ENCODE results near the gene TBRG4.

DNA sequence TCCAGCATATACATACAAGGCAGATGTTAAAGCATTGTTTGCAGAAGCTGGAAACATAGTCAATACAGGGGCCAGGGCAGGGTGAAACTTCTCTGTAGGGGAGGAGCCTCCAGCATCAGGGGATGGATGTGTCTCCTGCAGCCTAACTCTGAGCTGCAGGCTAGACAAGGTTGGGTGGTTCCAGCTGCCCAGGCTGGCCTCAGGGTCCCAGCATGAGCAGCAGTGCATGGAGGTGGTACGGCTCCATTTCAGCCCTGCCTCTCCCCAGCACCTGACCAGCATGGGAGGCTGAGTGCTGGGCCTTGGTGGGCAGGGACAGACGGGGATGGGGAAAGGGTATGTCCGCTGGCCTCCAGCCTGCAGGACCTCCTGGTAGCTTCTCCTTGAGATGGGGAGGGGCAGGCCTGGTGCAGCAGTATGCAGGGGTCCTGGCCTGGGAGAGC lies 7.4 kb upstream of the TBRG4 start:
- TF ChIP-seq CTCF (IDR thresholded peaks at IDR 0.05; ENCODE audit: extremely low read depth in 1 of 2, insufficient read depth in 1 of 2, low read depth in 1 of 2, low read length in 2 of 2) = no peak
- TF ChIP-seq EZH2 (IDR thresholded peaks at IDR 0.05; ENCODE audit: borderline replicate concordance, low read depth, low read length, severe bottlenecking) = no peak
- no peak for TF ChIP-seq POLR2A (IDR thresholded peaks at IDR 0.05; ENCODE audit: low read depth, low read length)
- no peak for TF ChIP-seq MAX (IDR thresholded peaks at IDR 0.05; ENCODE audit: insufficient read depth, insufficient read length)
- TF ChIP-seq JUN (IDR thresholded peaks at IDR 0.05; ENCODE audit: borderline replicate concordance, insufficient read depth, insufficient read length, low read depth) = no peak
